GM12872 (cell line): ENCODE results near the gene GM2A.

Experiments used
- CTCF ChIP-seq: IDR thresholded peaks from 3 replicates; pipeline ENCODE4 v1.5.1; 2011; ENCODE audit warnings: low read depth, mild to moderate bottlenecking, low read length, moderate library complexity; ENCODE audit not compliant: insufficient read depth

GM2A gene

GRCh38 chr5:151295138-151295537 lies 42.2 kb downstream of the GM2A start:
- no peak for TF ChIP-seq CTCF

GRCh38 chr5:151295791-151296477 lies 42.9 kb downstream of the GM2A start:
- no peak for TF ChIP-seq CTCF

GRCh38 chr5:151296478-151296830 lies 43.5 kb downstream of the GM2A start:
- TF ChIP-seq CTCF: no peak

- TF ChIP-seq CTCF: no peak
Measured at GRCh38 chr5:151296974-151297373, 44.0 kb downstream of the GM2A start.

- no peak for TF ChIP-seq CTCF
Measured at GRCh38 chr5:151298063-151298855, 45.3 kb downstream of the GM2A start.

GRCh38 chr5:151303666-151304065 lies 50.7 kb downstream of the GM2A start, which contains the start of gene SLC36A3:
SLC36A3 (minus strand) TSS chr5:151303766; CDS start chr5:151303354, 412 bp downstream.
- TF ChIP-seq CTCF: no peak

- TF ChIP-seq CTCF: no peak
Measured at GRCh38 chr5:151310932-151311331, 57.9 kb downstream of the GM2A start.
